WI38 (cell line): ENCODE results near the gene SP4.

Experiments used
- H3K4me3 ChIP-seq: 2 replicates; pipeline ENCODE4 v1.5.1; 2011; ENCODE audit warnings: low read depth, mild to moderate bottlenecking, control low read depth, low read length
- TF ChIP-seq, protein P1 (sequence below): IDR thresholded peaks from 2 replicates; pipeline ENCODE4 v1.5.1; 2012; ENCODE audit warnings: low read depth, mild to moderate bottlenecking, control low read depth, low read length

The SP4 gene

DNA sequence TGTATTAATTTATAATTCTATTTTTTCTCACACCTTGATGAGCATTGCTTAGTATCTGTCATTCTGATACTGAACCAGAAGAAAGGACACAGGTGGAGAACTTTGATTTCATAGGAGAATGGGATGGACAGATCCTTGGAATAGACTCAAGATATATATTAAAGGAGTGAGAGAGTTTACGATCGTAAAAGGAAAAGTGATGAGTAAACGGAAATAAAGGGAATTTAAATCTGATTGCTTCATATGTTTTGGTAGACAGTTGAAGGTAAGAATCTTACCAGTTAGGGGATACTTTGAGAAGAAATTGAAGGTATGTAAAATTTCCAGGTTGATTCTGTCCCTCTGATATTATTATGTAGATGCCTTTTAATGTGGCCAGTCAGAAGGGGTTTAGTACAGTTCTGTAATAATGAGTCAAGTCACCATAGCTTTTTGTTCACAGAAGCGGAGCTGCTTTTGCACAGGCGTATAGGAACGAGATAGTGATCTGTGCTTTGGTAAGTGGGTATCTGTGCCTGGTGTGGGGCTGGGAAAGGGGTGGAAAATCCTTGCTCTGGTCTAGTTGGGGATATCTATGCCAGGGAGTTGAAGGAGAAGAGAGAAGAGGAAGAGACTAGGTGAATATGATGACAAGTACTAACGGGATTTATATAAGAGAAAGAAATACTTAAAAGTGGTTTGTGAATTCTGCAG, 15.4 kb downstream of the SP4 start:
- H3K4me3 ChIP-seq: no peak overlapping the region
- TF ChIP-seq, protein P1, sequence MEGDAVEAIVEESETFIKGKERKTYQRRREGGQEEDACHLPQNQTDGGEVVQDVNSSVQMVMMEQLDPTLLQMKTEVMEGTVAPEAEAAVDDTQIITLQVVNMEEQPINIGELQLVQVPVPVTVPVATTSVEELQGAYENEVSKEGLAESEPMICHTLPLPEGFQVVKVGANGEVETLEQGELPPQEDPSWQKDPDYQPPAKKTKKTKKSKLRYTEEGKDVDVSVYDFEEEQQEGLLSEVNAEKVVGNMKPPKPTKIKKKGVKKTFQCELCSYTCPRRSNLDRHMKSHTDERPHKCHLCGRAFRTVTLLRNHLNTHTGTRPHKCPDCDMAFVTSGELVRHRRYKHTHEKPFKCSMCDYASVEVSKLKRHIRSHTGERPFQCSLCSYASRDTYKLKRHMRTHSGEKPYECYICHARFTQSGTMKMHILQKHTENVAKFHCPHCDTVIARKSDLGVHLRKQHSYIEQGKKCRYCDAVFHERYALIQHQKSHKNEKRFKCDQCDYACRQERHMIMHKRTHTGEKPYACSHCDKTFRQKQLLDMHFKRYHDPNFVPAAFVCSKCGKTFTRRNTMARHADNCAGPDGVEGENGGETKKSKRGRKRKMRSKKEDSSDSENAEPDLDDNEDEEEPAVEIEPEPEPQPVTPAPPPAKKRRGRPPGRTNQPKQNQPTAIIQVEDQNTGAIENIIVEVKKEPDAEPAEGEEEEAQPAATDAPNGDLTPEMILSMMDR: no peak

DNA sequence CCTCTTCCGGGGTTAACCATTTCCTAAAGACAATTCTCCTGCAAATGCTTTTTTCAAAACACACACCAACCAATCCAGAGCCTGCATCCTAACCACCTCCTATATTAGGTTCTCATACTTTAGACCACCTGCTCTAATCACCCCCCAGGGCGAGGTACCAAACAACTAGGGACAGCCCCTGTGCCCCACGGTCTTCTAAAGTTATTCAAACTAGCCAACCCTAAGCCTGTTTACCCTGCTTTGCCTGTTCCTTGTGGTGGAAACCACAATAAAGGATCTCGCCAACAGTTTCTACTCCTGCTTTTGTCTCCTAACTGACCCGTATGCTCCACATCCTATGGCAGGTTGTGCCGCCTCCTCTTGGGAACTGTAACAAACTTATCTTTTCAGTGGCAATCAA, 21.1 kb downstream of the SP4 start:
- TF ChIP-seq, protein P1: no peak
- H3K4me3 ChIP-seq: no peak overlapping the region

DNA sequence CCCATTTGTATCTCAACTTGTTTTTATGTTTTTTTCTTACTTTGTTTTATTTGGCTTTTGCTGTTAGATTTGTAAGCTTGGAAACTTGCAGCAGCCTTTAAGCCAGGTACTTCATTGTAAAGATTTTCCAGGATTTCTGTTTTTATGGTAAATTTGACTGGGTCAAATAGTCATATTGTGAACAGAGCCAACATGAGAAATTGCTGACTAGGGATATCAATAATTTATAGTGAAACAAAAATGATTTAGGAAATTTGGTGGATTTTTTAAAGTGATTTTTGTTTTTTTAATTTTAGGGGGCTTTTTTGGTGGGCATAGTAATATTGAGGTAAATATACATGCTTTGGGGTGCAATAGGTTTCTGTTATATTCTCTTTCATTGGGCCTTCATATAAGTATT, 22.2 kb downstream of the SP4 start:
- TF ChIP-seq, protein P1: no peak
- no peak overlapping the region for H3K4me3 ChIP-seq

DNA sequence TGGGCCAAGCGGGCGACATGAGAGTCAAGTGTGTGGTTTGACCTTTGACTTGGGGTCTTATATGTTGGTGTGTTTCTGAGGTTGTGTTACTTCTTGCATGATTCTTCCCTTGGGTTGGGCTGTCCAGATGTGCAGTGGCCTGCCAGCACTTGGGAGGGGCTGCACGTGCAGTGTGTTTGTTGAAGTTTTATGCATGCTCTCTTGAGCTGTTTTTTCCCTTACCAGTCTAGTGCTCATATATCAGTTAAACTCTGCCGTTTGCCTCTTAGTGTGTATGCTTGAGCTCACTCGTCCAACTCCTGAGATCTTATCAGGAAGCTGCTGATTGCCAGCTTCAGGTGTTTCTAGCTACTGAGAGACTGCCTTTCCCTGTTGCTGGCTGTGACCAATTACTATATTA, 23.1 kb downstream of the SP4 start:
- no peak overlapping the region for H3K4me3 ChIP-seq

DNA sequence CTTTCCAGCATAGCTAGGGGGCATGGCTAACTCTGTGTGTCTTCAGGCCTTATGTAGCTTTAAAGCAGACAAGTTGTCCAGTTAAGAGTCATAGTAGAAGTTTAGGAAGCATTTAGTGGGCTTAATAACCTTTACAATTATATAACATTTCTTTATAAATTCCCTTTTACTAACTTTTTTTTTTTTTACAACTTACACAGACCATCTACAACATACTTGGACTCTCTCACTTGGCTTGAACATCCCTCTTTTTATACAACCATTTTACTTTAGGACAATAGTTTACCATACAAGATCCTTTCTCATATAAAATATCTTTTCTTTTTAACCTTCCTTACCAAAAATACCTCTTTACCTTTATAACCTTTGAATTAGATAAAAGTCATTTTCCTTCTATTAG, 26.3 kb downstream of the SP4 start:
- TF ChIP-seq, protein P1: no peak
- H3K4me3 ChIP-seq: no peak overlapping the region

More for the DNA sequence above, 23.1 kb downstream of the SP4 start:
- TF ChIP-seq, protein P1: no peak

DNA sequence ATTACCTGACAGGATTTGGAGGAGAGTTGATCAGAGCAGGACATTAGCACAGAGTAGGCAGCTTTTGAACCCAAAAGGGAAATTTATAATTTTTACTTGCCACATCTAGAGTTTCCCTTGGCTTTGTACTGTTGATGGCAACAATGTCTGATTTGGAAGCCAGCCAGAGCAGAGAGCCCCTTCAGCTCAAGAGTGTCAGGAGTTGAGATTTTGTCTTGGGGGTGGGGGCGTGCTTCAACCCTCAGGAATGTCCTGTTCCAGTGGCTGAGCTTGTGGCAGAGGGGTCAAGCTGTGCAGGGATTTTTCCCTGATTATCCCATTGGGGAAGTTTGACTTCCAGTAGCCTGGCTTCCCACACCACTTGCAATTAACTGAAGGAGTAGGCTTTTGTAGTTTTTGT, 27.0 kb downstream of the SP4 start:
- no peak overlapping the region for H3K4me3 ChIP-seq
- TF ChIP-seq, protein P1: no peak

DNA sequence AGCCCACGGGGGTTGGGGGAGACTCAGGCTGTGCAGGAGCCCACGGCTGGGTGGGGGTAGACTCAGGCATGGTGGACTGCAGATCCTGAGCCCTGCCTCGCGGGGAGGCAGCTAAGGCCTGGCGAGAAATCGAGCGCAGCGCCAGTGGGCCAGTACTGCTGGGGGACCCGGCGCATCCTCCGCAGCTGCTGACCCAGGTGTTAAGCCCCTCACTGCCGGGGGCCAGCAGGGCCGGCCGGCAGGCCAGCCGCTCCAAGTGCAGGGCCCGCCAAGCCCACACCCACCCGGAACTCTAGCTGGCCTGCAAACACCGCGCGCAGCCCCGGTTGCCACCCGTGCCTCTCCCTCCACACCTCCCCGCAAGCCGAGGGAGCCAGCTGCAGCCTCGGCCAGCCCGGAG, 33.4 kb downstream of the SP4 start:
- TF ChIP-seq, protein P1: no peak
- no peak overlapping the region for H3K4me3 ChIP-seq
